Right lung (tissue), 5 donors: Measurements from ENCODE around the gene LRRC4C. TPM values are rescaled to one million over a fixed set of nuclear protein-coding genes. Genes with fewer than 3 reads are reported as not detected.

Source experiments
- DNase-seq, 2 donors: peaks; one replicate each; pipeline ENCODE4 v3.0.0-alpha.2; 2013
- polyA plus RNA-seq, 5 donors: library from polyadenylated mRNA; unstranded; fragments of 120-200 nt; gene quantifications; one replicate each; pipeline versions ENCODE4 v1.2.1 to v1.2.3, GENCODE V29; 2013; ENCODE audit warnings: inconsistent platforms in 1 of 5, low replicate concordance in 1 of 5; ENCODE audit not compliant: insufficient read length in 5 of 5, insufficient read depth in 1 of 5

The LRRC4C gene
- polyA plus RNA-seq, 5 donors: 3.1 to 5.9 (median 4.8) TPM

DNA sequence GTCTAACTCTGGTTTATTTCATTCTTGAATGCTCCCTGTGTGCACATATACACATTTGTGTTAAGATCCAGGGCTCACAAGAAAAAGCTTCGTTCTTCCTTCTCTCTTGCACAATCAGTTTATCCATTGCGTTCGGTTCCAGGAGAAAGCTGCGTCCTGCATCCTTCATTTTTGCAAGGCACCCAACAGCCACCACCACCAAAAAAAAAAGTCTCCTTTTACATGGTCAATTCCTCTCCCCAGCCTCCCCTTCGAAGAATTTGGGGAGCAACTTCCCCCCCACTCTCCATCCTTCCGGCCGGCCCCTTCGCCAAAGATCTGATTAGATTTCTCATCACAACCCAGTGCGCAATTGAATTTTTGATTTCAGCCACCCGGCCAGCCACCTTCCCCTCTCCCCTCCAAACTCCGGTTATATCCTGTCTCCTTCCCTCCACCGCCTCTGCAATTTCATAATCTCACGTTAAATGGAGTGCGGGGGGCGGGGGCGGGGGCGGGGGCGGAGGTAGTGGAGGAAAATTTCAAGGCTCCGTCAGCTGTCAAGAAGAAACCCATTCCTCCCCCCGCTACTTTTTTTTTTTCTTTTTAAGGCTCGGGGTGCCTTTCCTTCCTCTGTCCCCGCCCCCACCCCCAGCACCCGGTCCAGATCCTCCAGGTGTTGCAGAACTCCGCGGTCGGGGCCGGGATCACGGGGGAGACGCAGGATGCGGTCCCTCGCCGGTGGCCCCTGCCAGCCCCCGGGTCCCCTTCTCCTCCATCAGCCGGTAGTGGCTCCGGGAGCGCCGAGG lies 1166.5 kb downstream of the LRRC4C start:
- DNase-seq: peak in 1 of 2 donors; percentile 37

DNA sequence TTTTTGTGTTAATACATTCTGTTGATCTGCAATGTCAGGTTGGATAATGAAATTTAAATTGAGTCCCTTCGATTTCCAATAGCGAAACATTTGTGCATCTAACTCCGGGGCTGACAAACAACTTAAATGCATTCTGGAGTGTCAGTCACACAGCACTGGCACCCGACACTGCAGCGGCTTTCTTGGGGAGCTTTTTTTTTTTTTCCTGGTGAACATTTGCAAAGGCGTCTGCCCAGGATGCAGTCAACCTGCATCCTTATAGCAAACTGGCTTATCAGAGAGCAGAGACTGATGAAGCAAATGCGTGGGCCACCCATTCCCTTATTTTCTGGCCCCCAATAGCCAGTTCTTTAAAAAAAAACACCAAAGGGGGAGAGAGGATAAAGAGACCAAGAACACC lies 1167.7 kb downstream of the LRRC4C start:
- no peak for DNase-seq

DNA sequence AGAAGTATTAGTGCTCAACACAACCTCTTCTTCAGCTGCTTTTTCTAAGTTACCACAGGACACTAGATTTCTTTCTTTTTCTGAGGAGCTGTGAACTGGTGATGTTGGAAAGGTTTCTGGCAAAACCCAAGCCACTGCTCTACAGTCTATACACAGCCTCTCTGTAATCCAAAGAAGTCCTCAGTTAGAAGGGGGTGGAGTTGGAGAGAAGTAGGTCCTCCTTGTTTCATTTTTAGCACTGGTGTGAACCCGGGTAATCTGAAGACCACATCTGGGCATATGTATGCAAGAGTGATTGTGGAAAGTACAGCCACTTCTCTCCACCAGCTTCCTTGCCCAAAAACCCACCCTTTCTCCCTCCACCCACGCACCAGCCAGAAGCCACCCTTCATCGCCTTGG lies 1168.1 kb downstream of the LRRC4C start:
- no peak for DNase-seq

DNA sequence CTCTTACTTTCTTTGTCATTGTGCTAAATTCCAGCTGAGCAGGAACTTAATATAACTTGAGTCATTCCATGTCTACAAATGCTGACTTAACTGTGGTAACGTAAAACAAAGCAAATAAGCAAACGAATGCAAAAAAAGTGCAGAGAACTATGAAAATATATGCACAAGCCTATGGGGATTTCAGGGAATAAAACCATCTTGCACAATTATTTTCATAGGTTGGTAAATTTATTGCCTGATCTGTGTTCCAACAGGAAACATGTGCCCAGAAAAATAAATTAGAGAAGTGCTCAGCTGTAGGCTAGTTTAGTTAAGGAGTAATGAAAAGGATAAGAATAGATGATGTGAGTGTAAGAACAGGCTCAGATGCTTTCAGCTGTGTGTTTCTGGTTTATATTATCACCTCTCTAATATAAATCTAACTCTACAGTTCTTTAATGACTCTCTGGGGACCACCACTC lies 1169.3 kb downstream of the LRRC4C start:
- DNase-seq: no peak

DNA sequence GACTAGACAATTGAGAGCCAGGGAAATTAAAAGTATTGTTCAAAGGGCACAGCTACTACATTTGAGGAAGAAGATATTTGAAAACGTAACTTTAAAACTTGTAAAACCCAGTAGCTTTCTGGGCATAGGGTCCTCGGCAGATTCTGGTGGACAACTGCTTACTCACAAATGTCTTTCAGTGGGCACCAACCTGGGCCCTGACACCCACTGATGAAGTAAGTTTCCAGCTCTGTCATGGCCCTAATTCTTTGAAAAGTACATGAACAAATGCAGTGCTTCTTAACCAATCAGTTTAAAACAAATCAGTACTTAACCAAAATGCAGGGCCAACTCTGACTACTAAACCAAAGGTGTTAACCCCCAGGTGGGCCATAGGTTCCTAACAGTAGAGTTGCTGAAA lies 1170.1 kb downstream of the LRRC4C start:
- no peak for DNase-seq

DNA sequence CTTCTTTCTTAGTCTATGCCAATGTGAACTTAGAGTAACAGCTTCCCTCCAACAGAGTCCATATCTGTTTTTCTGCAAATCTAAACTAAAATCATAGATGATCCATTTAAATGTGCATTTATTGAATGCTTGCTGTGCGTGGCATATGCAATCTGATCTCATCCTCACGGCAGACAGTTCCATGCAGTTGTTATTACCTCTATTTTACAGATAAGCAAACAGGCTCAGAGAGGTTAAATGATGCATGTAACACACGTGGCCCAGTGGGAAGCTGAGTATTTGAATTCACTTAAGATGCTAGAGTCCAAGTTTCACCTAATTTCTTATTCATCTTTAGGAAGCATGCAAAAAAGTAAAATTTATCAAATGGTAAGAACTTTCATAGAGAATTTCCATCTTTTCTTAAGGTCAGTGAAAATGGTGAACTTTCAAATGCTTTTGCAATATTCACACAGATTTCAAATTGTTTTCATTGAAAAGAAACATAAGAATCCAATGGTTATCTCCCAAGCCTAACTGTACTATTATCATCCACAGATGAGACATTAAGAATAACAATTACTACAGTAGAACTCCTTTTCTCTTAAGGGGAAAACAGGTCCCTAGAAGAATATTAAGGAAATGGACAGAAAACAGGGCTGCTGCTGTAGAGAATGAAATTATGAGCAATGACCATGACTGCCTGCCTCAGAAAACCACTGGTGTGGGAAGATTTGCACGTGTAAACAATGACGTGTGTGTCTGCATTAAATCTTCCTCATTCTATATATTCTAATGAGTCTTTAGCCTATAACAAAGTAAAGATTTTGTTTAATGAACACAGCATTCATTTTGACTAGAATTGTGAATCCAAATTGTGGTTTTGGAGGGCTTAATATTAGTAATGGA lies 1171.3 kb downstream of the LRRC4C start:
- no peak for DNase-seq

DNA sequence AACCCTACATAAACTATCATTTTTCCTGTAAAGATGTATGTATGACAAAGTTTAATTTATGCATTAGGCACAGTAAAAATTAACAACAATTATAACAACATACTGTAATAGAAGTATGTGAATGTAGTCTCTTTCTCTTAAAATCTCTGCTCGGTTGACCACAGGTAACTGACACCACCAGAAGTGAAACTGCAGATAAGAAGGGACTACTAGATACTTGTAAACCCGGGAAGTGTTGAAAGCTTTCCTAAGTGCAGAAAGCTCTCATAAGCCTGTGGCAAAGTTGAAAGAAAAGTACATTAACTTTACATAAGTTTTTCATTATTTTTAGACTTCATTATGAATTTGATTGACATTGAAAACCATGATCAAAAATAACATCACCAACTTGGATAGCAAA lies 1173.3 kb downstream of the LRRC4C start:
- no peak for DNase-seq

DNA sequence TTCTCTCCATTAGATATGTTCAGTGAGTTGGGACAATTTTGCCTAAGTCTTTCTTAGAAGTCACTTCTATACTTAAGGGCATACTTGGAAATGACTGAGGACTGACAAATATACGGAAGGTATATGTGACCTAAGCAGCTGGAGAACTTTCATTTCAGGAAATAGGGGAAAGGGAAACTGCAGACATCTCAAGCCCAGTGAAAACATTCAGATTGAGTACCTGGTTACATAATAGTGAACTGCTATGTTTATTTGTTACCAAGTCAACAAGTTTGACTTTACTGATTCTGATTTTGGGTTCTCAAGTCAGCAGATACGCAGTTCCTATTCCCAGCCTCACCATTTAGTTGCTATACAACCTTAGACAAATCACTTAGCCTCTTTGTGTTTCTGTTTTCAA lies 1173.9 kb downstream of the LRRC4C start:
- no peak for DNase-seq

DNA sequence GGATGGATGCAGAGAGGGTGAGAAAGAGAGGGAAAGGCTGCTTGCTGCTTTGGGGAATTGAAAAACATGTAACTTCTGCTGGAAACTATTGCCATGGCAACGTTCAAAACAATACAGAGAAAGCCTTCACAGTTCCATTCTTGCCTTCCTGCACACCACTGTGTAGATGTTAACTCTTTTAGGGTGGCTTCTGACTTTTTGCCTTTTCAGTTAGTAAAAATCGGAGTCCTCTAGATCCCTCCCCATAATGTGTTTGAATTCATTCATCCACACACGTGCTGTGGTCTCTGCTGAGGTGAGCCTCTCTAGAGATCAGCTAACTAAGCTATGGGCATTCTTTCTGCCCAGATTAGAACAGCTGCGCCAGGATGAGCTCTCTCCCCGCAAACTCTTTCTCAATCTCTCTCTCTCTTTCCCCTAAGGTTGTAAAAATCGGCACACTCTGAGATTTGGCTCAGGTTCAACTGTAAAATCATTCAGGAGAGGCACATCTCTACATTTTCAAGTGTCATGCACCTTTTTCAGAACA lies 1178.3 kb downstream of the LRRC4C start:
- peak in 1 of 2 donors; percentile 70 for DNase-seq

DNA sequence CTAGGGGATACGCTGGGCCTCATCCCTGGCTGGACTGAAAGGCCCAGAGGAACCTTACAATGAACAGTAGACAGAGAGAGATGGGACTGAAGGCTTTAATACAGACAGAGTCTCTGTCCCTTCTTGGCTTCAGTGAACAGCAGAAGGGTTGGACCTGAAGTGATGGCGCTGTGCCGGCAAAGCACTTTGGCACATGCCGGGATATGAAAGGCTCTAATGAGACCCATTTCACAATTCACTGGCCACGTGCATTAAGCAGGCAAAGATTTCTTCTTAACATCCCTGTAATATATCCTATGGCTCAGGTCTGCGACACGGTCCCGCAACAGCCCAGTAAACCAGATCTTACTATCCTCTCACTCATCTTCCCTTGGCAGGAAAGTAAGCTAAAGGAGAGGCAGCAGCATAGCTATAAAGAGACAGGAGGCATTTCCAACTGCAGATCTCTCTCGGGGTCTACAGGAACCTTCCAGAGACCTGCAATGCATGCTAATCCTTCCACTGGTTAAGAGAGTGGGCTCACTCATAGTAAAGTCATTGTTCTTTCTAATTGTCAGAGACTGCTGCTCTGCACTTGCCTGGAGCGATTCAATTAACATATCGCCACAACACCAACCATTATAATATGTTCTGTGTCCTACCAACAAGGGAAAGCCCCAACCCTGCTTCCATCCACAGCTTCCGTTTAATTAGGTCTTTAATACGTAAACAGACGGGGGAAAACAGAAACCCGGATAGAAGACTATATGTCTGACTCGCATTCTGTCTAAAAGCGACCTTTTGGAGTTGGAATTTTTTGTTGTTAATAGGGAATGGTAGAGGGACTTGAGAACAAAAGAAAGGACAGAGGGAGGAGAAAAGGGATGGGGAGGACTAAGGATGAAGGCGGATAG lies 1179.0 kb downstream of the LRRC4C start:
- DNase-seq: no peak

DNA sequence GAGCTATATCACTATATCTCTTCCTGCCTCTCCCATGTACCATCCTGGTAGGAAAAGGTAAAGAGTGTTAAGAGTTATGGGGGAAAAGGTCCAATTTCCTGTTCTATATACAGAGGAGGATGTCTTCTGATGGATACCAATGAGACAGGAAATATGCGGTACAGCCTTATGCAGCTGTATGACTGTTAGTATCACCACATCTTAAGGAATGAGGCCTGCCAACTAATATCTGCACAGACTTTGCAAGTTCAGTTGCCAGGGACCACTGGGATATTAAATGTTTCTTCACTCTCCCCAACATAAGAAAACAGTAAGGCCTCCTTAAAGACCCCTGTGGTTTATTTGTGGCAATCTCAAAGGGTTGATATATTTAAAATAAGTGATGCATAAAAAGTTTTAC lies 1182.5 kb downstream of the LRRC4C start:
- no peak for DNase-seq

DNA sequence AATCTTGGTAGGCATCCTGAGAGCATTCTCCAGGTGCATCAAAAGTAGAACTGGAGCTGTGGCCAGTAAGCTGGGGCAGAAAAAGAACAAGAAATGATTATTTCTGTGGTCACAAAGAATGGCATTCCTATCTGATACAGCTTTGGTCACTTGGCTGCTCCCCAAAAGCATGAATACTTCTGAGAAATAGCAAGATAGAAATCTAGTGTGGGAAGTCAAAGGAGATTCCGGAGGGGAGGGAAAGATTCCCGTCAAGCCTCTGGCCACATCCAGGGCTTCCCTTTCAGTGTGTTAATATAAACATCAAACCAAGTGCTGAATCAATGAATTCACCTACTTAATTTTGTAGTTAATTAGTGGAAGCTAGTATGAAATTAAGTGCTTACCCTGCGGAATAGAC lies 1185.4 kb downstream of the LRRC4C start:
- peak in 1 of 2 donors; percentile 32 for DNase-seq

DNA sequence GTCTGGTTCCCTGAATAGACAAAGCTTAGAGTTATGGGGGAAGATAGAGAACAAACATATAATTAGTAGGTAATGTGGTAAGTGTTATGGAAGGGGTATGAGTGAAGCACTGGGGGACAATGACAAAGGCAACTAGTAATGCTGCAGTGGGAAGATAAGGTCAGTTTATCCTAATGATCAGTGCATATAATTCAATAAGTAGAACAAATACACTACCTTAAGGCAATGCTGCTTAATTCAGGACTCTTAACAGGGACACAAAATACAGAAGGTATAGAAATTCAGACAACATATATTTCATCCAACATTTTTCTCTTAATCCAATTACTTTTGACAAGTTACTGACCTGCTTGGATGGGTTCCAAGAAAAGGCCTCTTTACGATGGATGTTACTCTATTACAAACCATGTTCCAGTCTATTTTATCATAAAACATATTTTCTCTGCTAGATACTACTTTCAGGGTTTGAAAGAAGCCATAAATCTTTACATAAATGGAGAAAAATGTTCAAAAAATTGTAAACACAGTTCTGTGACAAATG lies 1186.2 kb downstream of the LRRC4C start:
- no peak for DNase-seq

DNA sequence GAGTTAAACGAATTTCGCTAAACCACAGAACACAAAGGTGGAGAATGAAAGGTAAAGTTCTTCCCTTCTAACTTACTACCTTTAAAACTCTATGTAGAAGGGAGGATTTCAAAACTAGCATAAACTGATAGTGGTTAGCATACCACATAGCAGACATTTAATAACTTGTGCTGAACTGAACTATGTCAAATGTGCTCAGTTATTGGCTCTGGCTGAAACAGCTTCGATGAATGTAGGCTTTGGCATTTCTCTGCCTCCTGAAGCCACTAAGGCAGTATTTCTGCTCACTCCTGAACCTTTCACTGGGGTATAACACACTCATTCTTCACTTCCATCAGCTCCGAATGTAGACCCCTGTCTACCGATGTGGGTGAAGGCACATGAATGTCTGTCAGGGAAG lies 1188.1 kb downstream of the LRRC4C start:
- no peak for DNase-seq

DNA sequence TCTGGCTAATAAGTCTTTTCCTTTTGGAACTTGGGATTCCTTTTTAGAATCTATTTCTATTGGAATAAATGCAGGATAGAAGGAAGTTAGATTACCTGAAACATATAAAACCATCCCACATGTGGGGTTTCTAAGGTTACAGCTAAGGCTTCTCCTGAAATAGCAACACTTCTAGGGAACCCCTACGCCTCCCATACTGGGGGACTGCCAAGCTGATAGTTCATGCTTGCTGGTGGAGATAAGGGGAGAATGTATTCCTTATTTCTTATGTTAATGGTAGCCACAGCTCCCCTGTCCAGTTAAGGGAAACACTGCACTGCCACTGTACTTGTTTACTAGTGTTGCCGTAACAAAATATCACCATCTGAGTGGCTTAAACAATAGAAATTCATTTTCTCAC lies 1189.6 kb downstream of the LRRC4C start:
- no peak for DNase-seq

DNA sequence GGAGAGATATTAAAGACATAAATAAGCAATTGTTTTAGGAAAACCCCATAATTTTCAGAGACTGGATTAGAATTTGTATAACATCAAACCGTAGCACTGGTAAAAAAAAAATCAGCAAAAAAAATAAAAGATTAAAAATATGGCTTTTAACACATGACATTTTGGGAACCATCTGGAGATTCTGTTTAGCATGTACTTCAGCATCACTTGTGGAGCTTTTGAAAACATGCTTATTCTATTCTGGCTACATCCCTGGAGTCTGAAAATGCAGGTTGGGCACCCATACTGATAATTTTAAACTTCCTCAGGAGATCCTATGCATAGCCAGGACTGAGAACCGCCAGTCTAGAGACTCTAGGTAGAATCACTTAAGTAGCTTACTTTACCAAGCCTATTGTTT lies 1190.9 kb downstream of the LRRC4C start:
- no peak for DNase-seq

DNA sequence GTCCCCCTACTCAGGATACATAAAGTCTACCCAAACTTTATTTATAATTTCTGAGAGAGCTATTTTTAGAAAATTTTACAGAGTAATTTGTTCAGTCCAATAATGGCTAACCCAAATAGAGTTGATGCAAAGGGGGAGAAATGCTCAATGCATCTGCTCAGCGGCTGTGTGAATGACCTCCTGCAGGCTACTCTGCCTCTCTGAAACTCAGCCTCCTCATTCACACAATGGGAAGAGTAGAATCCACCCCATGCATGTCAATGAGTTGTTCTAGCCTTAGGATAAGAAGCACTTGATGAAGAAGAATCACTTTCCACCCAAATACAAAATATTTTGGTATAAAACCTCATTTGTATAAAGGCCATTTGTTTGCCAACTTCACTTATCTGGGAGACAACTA lies 1204.0 kb downstream of the LRRC4C start:
- DNase-seq: no peak

DNA sequence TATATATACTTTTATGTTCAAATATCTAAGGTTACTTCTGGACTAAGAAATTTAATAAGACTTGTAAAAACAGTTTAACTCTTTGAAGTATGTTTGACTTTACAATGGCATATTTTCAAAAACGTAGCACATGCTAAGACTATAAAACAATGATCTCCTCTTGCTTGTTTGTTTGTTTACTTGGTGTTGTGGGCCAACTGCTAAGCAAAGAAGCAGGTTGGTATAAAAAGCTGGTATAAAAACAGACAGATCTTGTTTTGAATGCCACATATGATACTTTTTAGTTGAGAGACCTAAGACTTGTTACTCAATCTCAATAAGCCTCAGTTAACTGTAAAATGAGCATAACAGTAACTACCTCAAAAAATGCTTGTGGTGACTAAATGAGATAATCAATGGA lies 1206.3 kb downstream of the LRRC4C start:
- no peak for DNase-seq

DNA sequence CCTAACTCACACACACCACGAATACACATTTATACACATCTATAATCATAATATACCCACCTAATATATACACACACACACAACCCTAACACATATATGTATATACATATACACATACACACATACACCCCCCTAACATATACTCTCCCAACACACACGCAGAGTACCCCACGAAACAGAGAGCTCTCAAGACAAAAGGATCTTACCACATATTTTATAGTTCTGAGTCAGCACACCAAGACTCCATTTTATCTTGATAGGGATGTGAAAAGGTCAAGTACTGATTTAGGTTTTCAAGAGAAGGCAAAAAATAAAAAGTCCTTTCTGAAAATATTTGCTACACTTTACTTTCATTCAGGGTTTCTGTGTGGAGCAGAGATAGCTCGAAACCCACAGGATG lies 1207.2 kb downstream of the LRRC4C start:
- DNase-seq: no peak

DNA sequence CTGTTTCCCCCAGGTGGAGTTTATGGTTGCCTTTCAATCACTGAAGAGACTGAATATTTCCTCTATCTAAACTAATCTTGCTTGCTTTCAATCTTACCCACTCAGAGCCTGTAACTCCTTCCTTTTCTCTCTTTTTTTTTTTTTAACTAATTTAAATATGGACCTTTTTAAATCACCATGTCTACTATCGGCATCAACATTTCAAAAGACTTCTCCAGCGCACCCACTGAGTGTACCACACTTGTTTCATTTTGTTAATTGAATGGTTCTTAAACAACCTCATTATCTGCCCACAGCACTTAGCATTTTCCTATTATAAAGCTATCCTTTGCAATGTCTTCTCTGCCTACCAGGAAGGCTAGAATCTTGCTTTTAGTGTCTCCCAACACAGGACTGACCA lies 1212.5 kb downstream of the LRRC4C start:
- no peak for DNase-seq

DNA sequence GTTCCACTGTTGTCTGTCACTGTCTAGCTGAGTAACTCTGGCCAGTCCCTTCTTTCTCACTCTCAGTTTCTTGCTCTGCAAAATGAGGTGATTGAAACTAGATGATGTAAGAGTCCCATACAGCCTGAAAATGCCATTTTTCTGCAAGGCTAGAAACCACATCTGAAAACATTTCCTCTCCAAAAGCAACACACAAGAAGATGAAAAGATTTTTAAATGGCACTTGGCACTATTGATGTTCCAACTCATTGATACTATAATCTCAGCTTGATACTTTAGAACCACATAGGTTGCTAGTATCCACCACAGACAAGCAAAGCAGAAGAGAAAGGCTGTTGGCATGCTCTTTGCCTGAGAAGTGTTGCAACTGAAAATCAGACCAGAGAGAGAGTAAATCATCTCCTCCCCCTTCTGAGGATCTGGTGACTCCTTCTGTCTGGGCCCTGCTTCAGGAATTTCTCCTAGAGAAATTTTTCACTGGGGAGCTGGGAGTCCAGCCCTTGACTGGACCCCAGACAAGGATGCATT lies 1217.9 kb downstream of the LRRC4C start:
- peak in 1 of 2 donors; percentile 20 for DNase-seq
